CD14-positive monocyte (primary cell): ENCODE data around the gene BSPRY. TPM values are rescaled to one million over a fixed set of nuclear protein-coding genes. Genes with fewer than 3 reads are reported as not detected.

ENCODE experiments used
- DNase-seq, 3 donors: peaks; one replicate each; pipeline ENCODE4 v3.0.0-alpha.2; 2011 to 2022
- H2AFZ ChIP-seq: 2 replicates; pipeline ENCODE4 v1.6.0; 2012; ENCODE audit warnings: mild to moderate bottlenecking, low read depth, low read length, inconsistent platforms; ENCODE audit not compliant: insufficient read depth, poor library complexity, severe bottlenecking
- H3K27ac ChIP-seq, 2 donors: 1 replicate in 1 of 2; 2 replicates in 1 of 2; pipeline ENCODE4 v1.5.1; 2012 to 2013; ENCODE audit warnings: low read length in 2 of 2, control low read depth in 1 of 2, inconsistent platforms in 1 of 2, low read depth in 1 of 2, mild to moderate bottlenecking in 1 of 2
- H3K27me3 ChIP-seq, 2 donors: one replicate each; pipeline versions ENCODE4 v1.6.0 to v1.6.1; 2011 to 2013; ENCODE audit warnings: low read length in 2 of 2; ENCODE audit not compliant: control insufficient read depth in 2 of 2, insufficient read depth in 2 of 2
- H3K36me3 ChIP-seq, 2 donors: replicated peaks in 1 of 2; 1 replicate in 1 of 2; 2 replicates in 1 of 2; pipeline versions ENCODE4 v1.5.1 to v1.6.1; 2012 to 2013; ENCODE audit warnings: low read length in 2 of 2, control low read depth in 1 of 2, inconsistent platforms in 1 of 2, mild to moderate bottlenecking in 1 of 2; ENCODE audit not compliant: insufficient read depth in 2 of 2, control insufficient read depth in 1 of 2
- H3K4me1 ChIP-seq, 2 donors: 1 replicate in 1 of 2; 2 replicates in 1 of 2; pipeline versions ENCODE4 v1.5.1 to v1.6.1; 2012 to 2013; ENCODE audit warnings: low read length in 2 of 2, control low read depth in 1 of 2, inconsistent platforms in 1 of 2, mild to moderate bottlenecking in 1 of 2, moderate library complexity in 1 of 2; ENCODE audit not compliant: insufficient read depth in 2 of 2, control insufficient read depth in 1 of 2
- H3K4me2 ChIP-seq: replicated peaks from 2 replicates; pipeline ENCODE3; 2012; ENCODE audit warnings: low read length, moderate library complexity, mild to moderate bottlenecking; ENCODE audit not compliant: poor library complexity, severe bottlenecking; ENCODE audit errors: extremely low read depth
- H3K4me3 ChIP-seq, 3 experiments: fragments of 200-600 bp in 1 of 3; sonication (generic) in 1 of 3; replicated peaks in 1 of 3; 1 replicate in 2 of 3; 2 replicates in 1 of 3; pipeline ENCODE4 v1.5.1; 2011 to 2013; ENCODE audit warnings: low read length in 3 of 3, mild to moderate bottlenecking in 3 of 3, control low read depth in 2 of 3, low read depth in 2 of 3, inconsistent platforms in 1 of 3, moderate library complexity in 1 of 3
- H3K79me2 ChIP-seq: 2 replicates; pipeline ENCODE4 v1.6.0; 2012; ENCODE audit warnings: mild to moderate bottlenecking, control low read depth, inconsistent platforms, low read length, moderate library complexity; ENCODE audit not compliant: insufficient read depth
- H3K9ac ChIP-seq: 2 replicates; pipeline ENCODE4 v1.6.0; 2017; ENCODE audit warnings: low read length, mild to moderate bottlenecking; ENCODE audit not compliant: insufficient read depth, poor library complexity, severe bottlenecking
- H3K9me3 ChIP-seq, 2 donors: replicated peaks in 1 of 2; 1 replicate in 1 of 2; 2 replicates in 1 of 2; pipeline versions ENCODE4 v1.5.1 to v1.6.1; 2012 to 2013; ENCODE audit warnings: low read length in 2 of 2, control low read depth in 1 of 2; ENCODE audit not compliant: control insufficient read depth in 1 of 2, insufficient read depth in 1 of 2
- H4K20me1 ChIP-seq: 2 replicates; pipeline ENCODE4 v1.6.0; 2012; ENCODE audit warnings: mild to moderate bottlenecking, low read length, control low read depth, moderate library complexity; ENCODE audit not compliant: insufficient read depth
- H3K27ac Mint-ChIP-seq, 7 donors: one replicate each; pipeline ENCODE4 v1.8.0; 2020; ENCODE audit warnings: mild to moderate bottlenecking in 7 of 7, mixed read lengths in 7 of 7, moderate library complexity in 6 of 7, inconsistent platforms in 2 of 7
- H3K27me3 Mint-ChIP-seq, 3 donors: one replicate each; pipeline ENCODE4 v1.8.0; 2021 to 2022; ENCODE audit warnings: low read depth in 3 of 3, mild to moderate bottlenecking in 3 of 3, mixed read lengths in 3 of 3, moderate library complexity in 3 of 3, inconsistent platforms in 1 of 3
- H3K36me3 Mint-ChIP-seq, 2 donors: one replicate each; pipeline ENCODE4 v1.8.0; 2020; ENCODE audit warnings: mixed read lengths in 2 of 2, inconsistent platforms in 1 of 2, mild to moderate bottlenecking in 1 of 2
- H3K4me1 Mint-ChIP-seq: one replicate; pipeline ENCODE4 v1.8.0; 2020; ENCODE audit warnings: mild to moderate bottlenecking, mixed read lengths
- H3K4me3 Mint-ChIP-seq, 2 donors: one replicate each; pipeline ENCODE4 v1.8.0; 2020; ENCODE audit warnings: mild to moderate bottlenecking in 2 of 2, mixed read lengths in 2 of 2, moderate library complexity in 1 of 2
- H3K9me3 Mint-ChIP-seq, 7 donors: one replicate each; pipeline ENCODE4 v1.8.0; 2020 to 2022; ENCODE audit warnings: mixed read lengths in 7 of 7, mild to moderate bottlenecking in 6 of 7, moderate library complexity in 6 of 7, inconsistent platforms in 2 of 7
- CTCF ChIP-seq: fragments of 200-600 bp; IDR thresholded peaks from one replicate; pipeline ENCODE4 v1.8.0; 2022; ENCODE audit warnings: antibody characterized with exemption, mild to moderate bottlenecking
- WGBS: methylation state at CpG from one replicate; pipeline ENCODE4 v1.1.5; 2013; ENCODE audit warnings: missing lambda C conversion rate; ENCODE audit not compliant: insufficient coverage; 5-methylcytosine and 5-hydroxymethylcytosine counted together
- intact Hi-C, 2 donors: fragments of 100-400 bp; cut with micrococcal nuclease; formaldehyde crosslinking; loops; one replicate each; pipeline versions ENCODE4 v1.15.0 to v1.15.1; 2023
- polyA plus RNA-seq, 3 donors: library from polyadenylated mRNA; depleted of rRNA in 1 of 3; unstranded in 2 of 3; stranded (reverse) in 1 of 3; fragments of 300-500 nt in 2 of 3; fragments of >200 nt in 1 of 3; fragmentation: Illumina TruSeq in 2 of 3; gene quantifications; 1 replicate in 2 of 3; 2 replicates in 1 of 3; pipeline ENCODE4 v1.2.3, GENCODE V29; 2012 to 2021

Gene BSPRY
- polyA plus RNA-seq, 3 donors = 0.16 TPM; not detected in 2

- Mint-ChIP-seq H3K9me3 (peaks cover 0 to 2% (median 0%) of the 10 kb centered on the region in 7 donors), H3K36me3 (no peaks in the 10 kb centered on the region), H3K4me3 (no peak overlapping the region), H3K27me3 (peaks cover 0 to 2% (median 0%) of the 10 kb centered on the region in 3 donors), H3K4me1 (no peaks in the 10 kb centered on the region), H3K27ac (peak overlapping the region in 1 of 7 donors; percentile 46)
- Histone ChIP-seq H3K27me3 (no peaks in the 10 kb centered on the region), H3K27ac (no peak overlapping the region), H3K4me2 (no peak overlapping the region), H3K4me3 (no peak overlapping the region), H3K79me2 (no peaks in the 10 kb centered on the region), H3K9me3 (no peaks in the 10 kb centered on the region), H4K20me1 (no peaks in the 10 kb centered on the region), H3K9ac (no peak overlapping the region), H3K36me3 (no peaks in the 10 kb centered on the region), H2AFZ (peak overlapping the region; percentile 17), H3K4me1 (no peaks in the 10 kb centered on the region)
- no peak for TF ChIP-seq CTCF
- no CpG with 5 or more reads among the region's 3 CpGs for WGBS
- DNase-seq = no peak
- intact Hi-C loops = no loop called here
These were observed 37.4 kb upstream of the BSPRY start for GRCh38 chr9:113311961-113312360.

GRCh38 chr9:113313261-113313660 lies 36.1 kb upstream of the BSPRY start:
- H3K4me3 Mint-ChIP-seq = no peak overlapping the region
- H3K27ac Mint-ChIP-seq = no peak overlapping the region
- Histone ChIP-seq H2AFZ (no peak overlapping the region), H3K4me1 (no peaks in the 10 kb centered on the region), H3K4me2 (no peak overlapping the region), H3K27me3 (no peaks in the 10 kb centered on the region), H3K4me3 (no peak overlapping the region), H3K79me2 (no peaks in the 10 kb centered on the region), H3K36me3 (no peaks in the 10 kb centered on the region), H3K9ac (no peak overlapping the region), H3K27ac (no peak overlapping the region), H4K20me1 (no peaks in the 10 kb centered on the region), H3K9me3 (no peaks in the 10 kb centered on the region)
- no peaks in the 10 kb centered on the region for H3K4me1 Mint-ChIP-seq
- peaks cover 0 to 2% (median 0%) of the 10 kb centered on the region in 7 donors for H3K9me3 Mint-ChIP-seq
- H3K27me3 Mint-ChIP-seq = no peaks in the 10 kb centered on the region
- intact Hi-C loops = no loop called here
- 100% methylated on average over 2 of the region's 5 CpGs for WGBS
- TF ChIP-seq CTCF = no peak
- DNase-seq = no peak
- no peaks in the 10 kb centered on the region for H3K36me3 Mint-ChIP-seq
